HepG2 (cell line): Measurements from ENCODE around the gene GP9. TPM values are rescaled to one million over a fixed set of nuclear protein-coding genes. Genes with fewer than 3 reads are reported as not detected.
A peak's percentile ranks its signal among the peaks of the same experiment; 100 is the strongest.

Experiments used
- ATAC-seq: fragments of 200-7000 bp; cut with Tn5 transposase; 3 replicates; pipeline ENCODE4 v1.9.1; 2020; ENCODE audit warnings: mild to moderate bottlenecking, moderate library complexity
- BruUV-seq: library from RNA; stranded (reverse); fragments of 400-500 nt; replicated peaks from 2 replicates; lab custom pipeline; 2021; lab: Mats Ljungman, UMichigan
- CTCF ChIA-PET: fragments of 300-600 bp; formaldehyde crosslinking; extraction: SDS; loops from one replicate; lab custom pipeline; 2021; ENCODE audit warnings: low total read pairs, inconsistent platforms, low intra/inter-chr PET ratio; lab: Yijun Ruan, JAX
- POLR2A ChIA-PET: fragments of 350-600 bp; sonication (Branson Sonifier 250); formaldehyde crosslinking; loops from one replicate; lab custom pipeline; 2020; ENCODE audit warnings: antibody characterized with exemption, inconsistent platforms; lab: Yijun Ruan, JAX
- DNase-seq: peaks from one replicate; pipeline ENCODE4 v3.0.0-alpha.2; 2015; ENCODE audit warnings: low spot score
- FAIRE-seq: peaks from 3 replicates; lab custom pipeline; 2011; peaks lifted over from hg19 to GRCh38; lab: Jason Lieb, UNC
- H2AFZ ChIP-seq: one replicate; pipeline ENCODE4 v1.6.1; 2011; ENCODE audit warnings: low read length, inconsistent platforms
- H3K27ac ChIP-seq: fragments of 300-600 bp; 3 replicates; pipeline ENCODE4 v1.8.0; 2011; ENCODE audit warnings: mixed run types, mild to moderate bottlenecking, mixed read lengths, low read length, inconsistent platforms; ENCODE audit not compliant: insufficient read depth; ENCODE audit errors: extremely low read length
- H3K27me3 ChIP-seq, 2 experiments: fragments of 200-600 bp in 1 of 2; 2 replicates in 1 of 2; 3 replicates in 1 of 2; pipeline versions ENCODE4 v1.6.0 to v1.8.0; 2011; ENCODE audit warnings: low read length in 2 of 2, mild to moderate bottlenecking in 2 of 2, moderate library complexity in 2 of 2, inconsistent platforms in 1 of 2; ENCODE audit not compliant: insufficient read depth in 2 of 2, control insufficient read depth in 1 of 2
- H3K36me3 ChIP-seq, 2 experiments: fragments of 200-600 bp in 1 of 2; replicated peaks in 1 of 2; 2 replicates in 1 of 2; 3 replicates in 1 of 2; pipeline versions ENCODE4 v1.5.1 to v1.8.0; 2011; ENCODE audit warnings: low read length in 2 of 2, inconsistent platforms in 1 of 2; ENCODE audit not compliant: insufficient read depth in 2 of 2, control insufficient read depth in 1 of 2
- H3K4me1 ChIP-seq: 2 replicates; pipeline ENCODE4 v1.5.1; 2012; ENCODE audit warnings: low read length, inconsistent platforms; ENCODE audit not compliant: insufficient read depth
- H3K4me2 ChIP-seq: 2 replicates; pipeline ENCODE4 v1.6.0; 2011; ENCODE audit warnings: low read depth, low read length, inconsistent platforms
- H3K4me3 ChIP-seq, 3 experiments: fragments of 200-600 bp in 1 of 3; sonication (generic), shearing (Covaris generic) in 1 of 3; replicated peaks in 1 of 3; 2 replicates each; pipeline ENCODE4 v1.5.1; 2011 to 2016; ENCODE audit warnings: low read length in 3 of 3, inconsistent platforms in 2 of 3, low read depth in 2 of 3, mild to moderate bottlenecking in 2 of 3, control low read depth in 1 of 3, mixed read lengths in 1 of 3; ENCODE audit not compliant: insufficient read depth in 1 of 3
- H3K79me2 ChIP-seq: one replicate; pipeline ENCODE4 v1.6.1; 2011; ENCODE audit warnings: low read length, inconsistent platforms; ENCODE audit not compliant: insufficient read depth
- H3K9ac ChIP-seq: 2 replicates; pipeline ENCODE4 v1.6.0; 2011; ENCODE audit warnings: mild to moderate bottlenecking, low read depth, low read length, inconsistent platforms; ENCODE audit not compliant: insufficient read depth
- H3K9me3 ChIP-seq: 2 replicates; pipeline ENCODE4 v1.5.1; 2012; ENCODE audit warnings: mild to moderate bottlenecking, low read length
- H4K20me1 ChIP-seq: 2 replicates; pipeline ENCODE4 v1.6.0; 2011; ENCODE audit warnings: inconsistent platforms, mild to moderate bottlenecking, low read length, moderate library complexity; ENCODE audit not compliant: insufficient read depth
- CENPBD1 ChIP-seq: sonication (generic); formaldehyde crosslinking; IDR thresholded peaks from 2 replicates; pipeline ENCODE4 v1.8.0; 2022; ENCODE audit warnings: missing genetic modification reagents, low read depth, mild to moderate bottlenecking, borderline replicate concordance
- GATA4 ChIP-seq: sonication (generic); IDR thresholded peaks from 2 replicates; pipeline ENCODE4 v1.6.1; 2016; ENCODE audit warnings: antibody characterized with exemption, low read depth, borderline replicate concordance
- HNRNPL ChIP-seq: fragments of 200-400 bp; formaldehyde crosslinking; IDR thresholded peaks from 2 replicates; pipeline ENCODE4 v1.6.1; 2017; ENCODE audit warnings: mild to moderate bottlenecking, low read depth, low read length
- MBD4 ChIP-seq: IDR thresholded peaks from 2 replicates; pipeline ENCODE4 v1.6.1; 2012; ENCODE audit warnings: low read length, inconsistent platforms, borderline replicate concordance
- MEIS2 ChIP-seq: sonication (generic); formaldehyde crosslinking; IDR thresholded peaks from 2 replicates; pipeline ENCODE4 v1.9.0; 2021; ENCODE audit warnings: mild to moderate bottlenecking, missing genetic modification reagents
- MYC ChIP-seq: sonication (generic); formaldehyde crosslinking; IDR thresholded peaks from 2 replicates; pipeline ENCODE4 v1.9.0; 2021; ENCODE audit warnings: missing genetic modification reagents, borderline replicate concordance
- RORA ChIP-seq: sonication (generic); formaldehyde crosslinking; IDR thresholded peaks from 2 replicates; pipeline ENCODE4 v1.5.0; 2020; ENCODE audit warnings: mild to moderate bottlenecking, missing genetic modification reagents, moderate library complexity
- STAG1 ChIP-seq: sonication (generic); formaldehyde crosslinking; IDR thresholded peaks from 2 replicates; pipeline ENCODE4 v1.4.0; 2020; ENCODE audit warnings: missing genetic modification reagents
- SUZ12 ChIP-seq: fragments of 150-350 bp; IDR thresholded peaks from 2 replicates; pipeline ENCODE4 v1.6.1; 2014; ENCODE audit warnings: low read depth, low read length
- TEAD2 ChIP-seq: sonication (generic); formaldehyde crosslinking; IDR thresholded peaks from 2 replicates; pipeline ENCODE4 v1.9.0; 2021; ENCODE audit warnings: missing genetic modification reagents
- ZNF792 ChIP-seq: IDR thresholded peaks from 2 replicates; pipeline ENCODE4 v1.6.1; 2016
- WGBS: methylation state at CpG from one replicate; pipeline ENCODE4 v1.1.6; 2017; ENCODE audit warnings: low lambda C conversion rate; 5-methylcytosine and 5-hydroxymethylcytosine counted together
- in situ Hi-C: cut with HindIII; loops from 2 replicates; pipeline ENCODE4 v1.10.0; 2017; ENCODE audit warnings: low pct_unique_long_range_greater_than_20kb; ENCODE audit not compliant: extremely low pct_ligation_motif_present
- intact Hi-C: fragments of 100-400 bp; cut with micrococcal nuclease; formaldehyde crosslinking; loops from one replicate; pipeline ENCODE4 v1.10.0; 2022; ENCODE audit not compliant: unreplicated experiment
- polyA plus RNA-seq, 8 experiments: library from polyadenylated mRNA; depleted of rRNA in 3 of 8; stranded (reverse) in 7 of 8; unstranded in 1 of 8; fragments of >200 nt; fragmentation: Illumina TruSeq in 4 of 8; extraction: Trizol in 4 of 8; gene quantifications; 2 replicates each; pipeline versions ENCODE4 v1.2.1 to v1.2.3, GENCODE V29; 2011 to 2016; ENCODE audit warnings: low read depth in 4 of 8, missing spikeins in 1 of 8, mixed read lengths in 1 of 8; ENCODE audit not compliant: insufficient read depth in 1 of 8
- total RNA-seq, 5 experiments: library from RNA; depleted of rRNA; stranded (reverse); fragments of >200 nt; fragmentation: Illumina TruSeq; extraction: Trizol; gene quantifications; 2 replicates each; pipeline ENCODE4 v1.2.3, GENCODE V29; 2016; ENCODE audit warnings: low read depth in 1 of 5
- TF ChIP-seq, protein P1 (sequence below): sonication (generic); formaldehyde crosslinking; IDR thresholded peaks from 2 replicates; pipeline ENCODE4 v1.5.0; 2020; ENCODE audit warnings: mild to moderate bottlenecking, missing genetic modification reagents, moderate library complexity
- TF ChIP-seq, protein P2 (sequence below): sonication (generic); formaldehyde crosslinking; IDR thresholded peaks from 2 replicates; pipeline ENCODE4 v1.4.0; 2020; ENCODE audit warnings: missing genetic modification reagents; ENCODE audit errors: not compliant biosample characterization
- TF ChIP-seq, protein P3 (sequence below): sonication (generic); formaldehyde crosslinking; IDR thresholded peaks from 2 replicates; pipeline ENCODE4 v1.4.0; 2020; ENCODE audit warnings: missing genetic modification reagents

Gene GP9
- total and polyA plus RNA-seq, 2 of the 13 experiments (the other 11 are each of a cell fraction or from before 2014, with no cell fraction given), result not detected

DNA sequence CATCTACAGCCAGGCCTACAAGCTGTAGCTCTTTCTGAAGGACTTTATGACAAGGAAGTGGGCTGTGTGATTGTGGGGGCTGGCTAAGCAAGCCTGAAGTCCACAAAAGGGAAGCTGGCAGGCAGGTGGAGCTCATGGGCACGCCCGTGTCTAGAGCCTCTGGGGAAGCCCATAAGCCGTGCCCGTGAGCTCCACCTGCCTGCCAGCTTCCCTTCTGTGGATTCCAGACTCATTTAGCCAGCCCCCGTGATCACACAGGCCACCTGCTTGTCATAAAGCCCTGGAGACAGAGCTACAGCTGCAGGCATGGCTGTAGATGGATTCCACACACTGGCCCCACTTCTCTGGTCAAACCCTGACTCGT is 44.2 kb upstream of the GP9 start:
- ChIA-PET POLR2A (interaction anchor here (1.0 kb wide), 1 partner anchor 12 kb away, joined by 3 read pairs; no protein-coding TSS in a partner anchor), CTCF (no interaction called here)
- H3K4me1 ChIP-seq, result peaks cover 32% of the 10 kb centered on the region
- H2AFZ ChIP-seq, result no peak overlapping the region
- H3K36me3 ChIP-seq, result no peaks in the 10 kb centered on the region
- no peak overlapping the region for H3K27ac ChIP-seq
- H3K4me2 ChIP-seq, result no peak overlapping the region
- no peak overlapping the region for H3K4me3 ChIP-seq
- in situ Hi-C loops, result no loop called here
- H3K79me2 ChIP-seq, result no peaks in the 10 kb centered on the region
- intact Hi-C loops, result loop anchor here (1.0 kb wide), 1 partner anchor 46 kb away; no protein-coding TSS in a partner anchor
- H4K20me1 ChIP-seq, result no peaks in the 10 kb centered on the region
- FAIRE-seq (no peak), ATAC-seq (peak; percentile 78), DNase-seq (peak; percentile 39)
- 3% methylated on average over 4 of the region's 6 CpGs for WGBS
- H3K9me3 ChIP-seq, result no peaks in the 10 kb centered on the region
- H3K27me3 ChIP-seq, result peaks cover 2 to 48% of the 10 kb centered on the region in 2 experiments; a peak in 4 of 5 replicates
- BruUV-seq, result no TSS peak
- TF ChIP-seq, protein P1, sequence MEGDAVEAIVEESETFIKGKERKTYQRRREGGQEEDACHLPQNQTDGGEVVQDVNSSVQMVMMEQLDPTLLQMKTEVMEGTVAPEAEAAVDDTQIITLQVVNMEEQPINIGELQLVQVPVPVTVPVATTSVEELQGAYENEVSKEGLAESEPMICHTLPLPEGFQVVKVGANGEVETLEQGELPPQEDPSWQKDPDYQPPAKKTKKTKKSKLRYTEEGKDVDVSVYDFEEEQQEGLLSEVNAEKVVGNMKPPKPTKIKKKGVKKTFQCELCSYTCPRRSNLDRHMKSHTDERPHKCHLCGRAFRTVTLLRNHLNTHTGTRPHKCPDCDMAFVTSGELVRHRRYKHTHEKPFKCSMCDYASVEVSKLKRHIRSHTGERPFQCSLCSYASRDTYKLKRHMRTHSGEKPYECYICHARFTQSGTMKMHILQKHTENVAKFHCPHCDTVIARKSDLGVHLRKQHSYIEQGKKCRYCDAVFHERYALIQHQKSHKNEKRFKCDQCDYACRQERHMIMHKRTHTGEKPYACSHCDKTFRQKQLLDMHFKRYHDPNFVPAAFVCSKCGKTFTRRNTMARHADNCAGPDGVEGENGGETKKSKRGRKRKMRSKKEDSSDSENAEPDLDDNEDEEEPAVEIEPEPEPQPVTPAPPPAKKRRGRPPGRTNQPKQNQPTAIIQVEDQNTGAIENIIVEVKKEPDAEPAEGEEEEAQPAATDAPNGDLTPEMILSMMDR (CRISPR knock-in tag), result peak; percentile 15
- TF ChIP-seq STAG1 (CRISPR knock-in tag) (peak; percentile 34; the same call in 1 of the 2 replicates), GATA4 (no peak)
- no peak overlapping the region for H3K9ac ChIP-seq

DNA sequence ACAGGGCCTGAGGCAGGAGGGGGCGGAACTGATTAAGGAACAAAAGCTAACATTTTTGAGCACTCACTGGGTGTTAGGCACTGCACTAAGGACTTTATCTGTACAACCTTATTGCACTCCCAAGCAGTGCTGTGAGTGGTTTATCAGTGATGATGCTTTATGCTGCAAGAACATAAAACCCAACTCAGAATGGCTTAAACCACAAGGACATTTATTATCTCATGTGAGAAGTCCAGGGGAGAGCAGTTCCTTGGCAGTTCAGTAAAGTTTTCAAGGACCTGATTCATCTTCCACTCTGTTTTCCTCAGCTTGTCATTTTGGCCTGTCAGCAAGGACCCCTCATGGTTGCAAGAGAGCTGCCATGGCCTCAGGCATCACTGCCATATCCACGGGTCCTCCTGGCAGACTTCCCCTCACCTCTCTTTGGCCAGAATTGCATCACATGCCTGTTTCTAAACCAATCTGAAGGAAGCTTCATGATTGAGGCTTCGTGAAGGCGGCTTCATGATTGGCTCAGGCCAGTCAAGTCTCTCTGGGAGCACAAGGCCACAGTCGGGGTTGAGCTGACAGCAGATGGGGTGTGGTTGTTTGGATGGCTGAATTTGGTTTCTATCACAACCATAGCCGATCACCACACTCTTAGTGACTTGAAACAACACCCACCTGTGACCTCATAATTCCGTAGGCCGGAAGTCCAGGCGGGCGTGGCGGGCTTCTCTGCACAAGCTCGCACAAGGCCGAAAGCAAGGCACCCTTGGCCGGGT is 43.7 kb upstream of the GP9 start:
- H4K20me1 ChIP-seq, result no peaks in the 10 kb centered on the region
- no TSS peak for BruUV-seq
- H3K79me2 ChIP-seq, result no peaks in the 10 kb centered on the region
- no peaks in the 10 kb centered on the region for H3K36me3 ChIP-seq
- H3K4me3 ChIP-seq, result no peak overlapping the region
- in situ Hi-C loops, result no loop called here
- DNase-seq (no peak), ATAC-seq (no peak), FAIRE-seq (no peak)
- no peak overlapping the region for H2AFZ ChIP-seq
- H3K9me3 ChIP-seq, result no peaks in the 10 kb centered on the region
- intact Hi-C loops, result loop anchor here (1.0 kb wide), 1 partner anchor 47 kb away; no protein-coding TSS in a partner anchor
- WGBS, result 67% methylated on average over 12 of the region's 14 CpGs
- H3K27me3 ChIP-seq, result peaks cover 2 to 48% of the 10 kb centered on the region in 2 experiments; a peak in 4 of 5 replicates
- no peak overlapping the region for H3K9ac ChIP-seq
- H3K4me1 ChIP-seq, result peaks cover 32% of the 10 kb centered on the region
- no peak overlapping the region for H3K27ac ChIP-seq
- H3K4me2 ChIP-seq, result no peak overlapping the region
- CTCF ChIA-PET, result no interaction called here
- POLR2A ChIA-PET, result interaction anchor here (1.0 kb wide), 1 partner anchor 13 kb away, joined by 3 read pairs; no protein-coding TSS in a partner anchor
- no peak for TF ChIP-seq MEIS2 (CRISPR knock-in tag)
- no peak for TF ChIP-seq MYC (CRISPR knock-in tag)
- no peak for TF ChIP-seq MBD4
- TF ChIP-seq TEAD2 (CRISPR knock-in tag), result no peak
- no peak for TF ChIP-seq RORA (CRISPR knock-in tag)
- no peak for TF ChIP-seq HNRNPL
- no peak for TF ChIP-seq CENPBD1 (CRISPR knock-in tag)
- TF ChIP-seq, protein P2, sequence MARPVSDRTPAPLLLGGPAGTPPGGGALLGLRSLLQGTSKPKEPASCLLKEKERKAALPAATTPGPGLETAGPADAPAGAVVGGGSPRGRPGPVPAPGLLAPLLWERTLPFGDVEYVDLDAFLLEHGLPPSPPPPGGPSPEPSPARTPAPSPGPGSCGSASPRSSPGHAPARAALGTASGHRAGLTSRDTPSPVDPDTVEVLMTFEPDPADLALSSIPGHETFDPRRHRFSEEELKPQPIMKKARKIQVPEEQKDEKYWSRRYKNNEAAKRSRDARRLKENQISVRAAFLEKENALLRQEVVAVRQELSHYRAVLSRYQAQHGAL (CRISPR knock-in tag), result no peak
- no peak for TF ChIP-seq ZNF792 (CRISPR knock-in tag)
- TF ChIP-seq, protein P3, sequence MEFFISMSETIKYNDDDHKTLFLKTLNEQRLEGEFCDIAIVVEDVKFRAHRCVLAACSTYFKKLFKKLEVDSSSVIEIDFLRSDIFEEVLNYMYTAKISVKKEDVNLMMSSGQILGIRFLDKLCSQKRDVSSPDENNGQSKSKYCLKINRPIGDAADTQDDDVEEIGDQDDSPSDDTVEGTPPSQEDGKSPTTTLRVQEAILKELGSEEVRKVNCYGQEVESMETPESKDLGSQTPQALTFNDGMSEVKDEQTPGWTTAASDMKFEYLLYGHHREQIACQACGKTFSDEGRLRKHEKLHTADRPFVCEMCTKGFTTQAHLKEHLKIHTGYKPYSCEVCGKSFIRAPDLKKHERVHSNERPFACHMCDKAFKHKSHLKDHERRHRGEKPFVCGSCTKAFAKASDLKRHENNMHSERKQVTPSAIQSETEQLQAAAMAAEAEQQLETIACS (CRISPR knock-in tag), result no peak
- no peak for TF ChIP-seq SUZ12
